ENCODE results near the gene SKA3.
A peak's percentile ranks its signal among the peaks of the same experiment; 100 is the strongest.
"Not testable (repeated sequence)": the region's sequence is repeated elsewhere in the genome, so short reads cannot be mapped to it uniquely, and the experiment has no call there.

The SKA3 gene

GRCh38 chr13:21165606-21166005 is 10.7 kb downstream of the SKA3 start:
- DNase-seq (ENCODE audit: low spot score) = not testable (repeated sequence)

- no peak for DNase-seq (ENCODE audit: low spot score)
These were observed 11.7 kb downstream of the SKA3 start for GRCh38 chr13:21164631-21165030.

GRCh38 chr13:21152251-21152899 is 24.0 kb downstream of the SKA3 start:
- no peak for DNase-seq (ENCODE audit: low spot score)

GRCh38 chr13:21150013-21150412 is 26.3 kb downstream of the SKA3 start:
- no peak for DNase-seq (ENCODE audit: low spot score)

GRCh38 chr13:21149568-21149967 is 26.8 kb downstream of the SKA3 start:
- no peak for DNase-seq (ENCODE audit: low spot score)

GRCh38 chr13:21148557-21149258 is 27.6 kb downstream of the SKA3 start:
- DNase-seq (ENCODE audit: low spot score) = no peak

GRCh38 chr13:21147827-21148226 is 28.5 kb downstream of the SKA3 start:
- DNase-seq (ENCODE audit: low spot score) = no peak

- no peak for DNase-seq (ENCODE audit: low spot score)
These were observed 33.6 kb downstream of the SKA3 start for GRCh38 chr13:21142766-21143165.

- DNase-seq (ENCODE audit: low spot score) = no peak
These were observed 37.0 kb downstream of the SKA3 start for GRCh38 chr13:21139374-21139773.

GRCh38 chr13:21138561-21138960 is 37.8 kb downstream of the SKA3 start:
- no peak for DNase-seq (ENCODE audit: low spot score)

- DNase-seq (ENCODE audit: low spot score) = no peak
These were observed 38.7 kb downstream of the SKA3 start for GRCh38 chr13:21137696-21138095.

GRCh38 chr13:21135833-21136232 is 40.5 kb downstream of the SKA3 start:
- not testable (repeated sequence) for DNase-seq (ENCODE audit: low spot score)

- DNase-seq (ENCODE audit: low spot score) = no peak
These were observed 41.9 kb downstream of the SKA3 start for GRCh38 chr13:21134475-21134874.

- DNase-seq (ENCODE audit: low spot score) = no peak
These were observed 43.3 kb downstream of the SKA3 start for GRCh38 chr13:21133077-21133476.

GRCh38 chr13:21130116-21130515 is 46.2 kb downstream of the SKA3 start:
- DNase-seq (ENCODE audit: low spot score) = no peak

- peak; percentile 83 for DNase-seq (ENCODE audit: low spot score)
These were observed 51.5 kb downstream of the SKA3 start for GRCh38 chr13:21124852-21125251.

GRCh38 chr13:21123956-21124355 is 52.4 kb downstream of the SKA3 start:
- no peak for DNase-seq (ENCODE audit: low spot score)

- DNase-seq (ENCODE audit: low spot score) = no peak
These were observed 54.7 kb downstream of the SKA3 start for GRCh38 chr13:21121616-21122015.

GRCh38 chr13:21120191-21120590 is 56.2 kb downstream of the SKA3 start:
- no peak for DNase-seq (ENCODE audit: low spot score)

- no peak for DNase-seq (ENCODE audit: low spot score)
These were observed 56.8 kb downstream of the SKA3 start for GRCh38 chr13:21119526-21119925.

- DNase-seq (ENCODE audit: low spot score) = no peak
These were observed 58.2 kb downstream of the SKA3 start for GRCh38 chr13:21118180-21118579.

- no peak for DNase-seq (ENCODE audit: low spot score)
These were observed 59.1 kb downstream of the SKA3 start for GRCh38 chr13:21117104-21117809.

- no peak for DNase-seq (ENCODE audit: low spot score)
These were observed 60.2 kb downstream of the SKA3 start for GRCh38 chr13:21116141-21116540.
